Sigmoid colon (tissue), 7 donors: ENCODE measurements around the gene MON2. TPM values are rescaled to one million over a fixed set of nuclear protein-coding genes. Genes with fewer than 3 reads are reported as not detected.

Source experiments
- DNase-seq: peaks from one replicate; pipeline ENCODE4 v3.0.0-alpha.2; 2019
- H3K27ac ChIP-seq, 4 donors: fragments of 200-600 bp; sonication (generic); one replicate each; pipeline ENCODE4 v1.5.1; 2016 to 2019; ENCODE audit warnings: mild to moderate bottlenecking in 1 of 4
- H3K27me3 ChIP-seq, 3 donors: fragments of 200-600 bp; sonication (generic); one replicate each; pipeline ENCODE4 v1.5.1; 2019; ENCODE audit warnings: mild to moderate bottlenecking in 1 of 3
- H3K36me3 ChIP-seq, 4 donors: fragments of 200-600 bp; sonication (generic); one replicate each; pipeline ENCODE4 v1.5.1; 2016 to 2019
- H3K4me1 ChIP-seq, 4 donors: fragments of 200-600 bp; sonication (generic); one replicate each; pipeline ENCODE4 v1.5.1; 2017 to 2019
- H3K4me3 ChIP-seq, 4 donors: fragments of 200-600 bp; sonication (generic); one replicate each; pipeline ENCODE4 v1.5.1; 2017 to 2019; ENCODE audit warnings: mild to moderate bottlenecking in 2 of 4, moderate library complexity in 1 of 4
- H3K9me3 ChIP-seq, 4 donors: fragments of 200-600 bp in 3 of 4; sonication (generic) in 3 of 4; one replicate each; pipeline versions ENCODE4 v1.5.1 to v1.6.1; 2013 to 2019
- CTCF ChIP-seq, 4 experiments: fragments of 450-650 bp in 3 of 4; fragments of 200-600 bp in 1 of 4; IDR thresholded peaks; one replicate each; pipeline ENCODE4 v1.5.1; 2016 to 2019; ENCODE audit warnings: antibody characterized with exemption in 4 of 4, mild to moderate bottlenecking in 3 of 4, moderate library complexity in 2 of 4
- EP300 ChIP-seq, 4 donors: sonication (generic); formaldehyde crosslinking; IDR thresholded peaks; one replicate each; pipeline ENCODE4 v1.6.1; 2017; ENCODE audit warnings: antibody characterized with exemption in 4 of 4
- POLR2A ChIP-seq, 2 donors: fragments of 450-650 bp; IDR thresholded peaks; one replicate each; pipeline ENCODE4 v1.6.1; 2016; ENCODE audit warnings: antibody characterized with exemption in 2 of 2, mild to moderate bottlenecking in 2 of 2, moderate library complexity in 2 of 2
- POLR2AphosphoS5 ChIP-seq, 4 donors: sonication (generic); formaldehyde crosslinking; IDR thresholded peaks; one replicate each; pipeline ENCODE4 v1.6.1; 2017; ENCODE audit warnings: antibody characterized with exemption in 4 of 4
- WGBS, 2 donors: extraction: QIAGEN DNeasy Blood & Tissue Kit; methylation state at CpG; one replicate each; pipeline ENCODE4 v1.1.7; 2013; 5-methylcytosine and 5-hydroxymethylcytosine counted together
- intact Hi-C: fragments of 100-400 bp; cut with DNase I; formaldehyde crosslinking; loops from one replicate; pipeline ENCODE4 v1.15.1; 2023
- polyA plus RNA-seq, 3 donors: library from polyadenylated mRNA; stranded (reverse); fragments of 200-250 nt; gene quantifications; one replicate each; pipeline ENCODE4 v1.2.3, GENCODE V29; 2013
- total RNA-seq, 4 donors: library from RNA; depleted of rRNA; stranded (reverse); fragments of >200 nt; gene quantifications; one replicate each; pipeline ENCODE4 v1.1.0, GENCODE V29; 2016
- donor health status: healthy with polysubstance abuse.
- donor health status: Bipolar disorder and iron deficiency.
- donor health status: healthy.

Gene MON2
- total and polyA plus RNA-seq, 7 donors = 4.6 to 92.0 (median 57.1) TPM

GRCh38 chr12:62522984-62523383 lies 56.4 kb downstream of the MON2 start:
- Histone ChIP-seq H3K4me3 (no peak overlapping the region), H3K27ac (no peak overlapping the region), H3K4me1 (no peaks in the 10 kb centered on the region), H3K9me3 (no peaks in the 10 kb centered on the region), H3K27me3 (no peaks in the 10 kb centered on the region), H3K36me3 (peaks cover 0 to 25% (median 0%) of the 10 kb centered on the region in 4 donors)
- WGBS, 2 donors = 94 to 95% methylated on average over 2 of the region's 2 CpGs
- TF ChIP-seq EP300 (IDR thresholded peaks at IDR 0.05) = no peak
- TF ChIP-seq CTCF (IDR thresholded peaks at IDR 0.05) = no peak
- TF ChIP-seq POLR2AphosphoS5 (IDR thresholded peaks at IDR 0.05) = no peak
- no peak for TF ChIP-seq POLR2A (IDR thresholded peaks at IDR 0.05)
- DNase-seq = no peak
- intact Hi-C loops = no loop called here

- TF ChIP-seq EP300 (IDR thresholded peaks at IDR 0.05) (no peak), POLR2A (IDR thresholded peaks at IDR 0.05) (no peak), POLR2AphosphoS5 (IDR thresholded peaks at IDR 0.05) (no peak), CTCF (IDR thresholded peaks at IDR 0.05) (no peak)
- Histone ChIP-seq H3K27ac (no peak overlapping the region), H3K36me3 (peaks cover 0 to 25% (median 0%) of the 10 kb centered on the region in 4 donors), H3K27me3 (no peaks in the 10 kb centered on the region), H3K4me1 (no peaks in the 10 kb centered on the region), H3K9me3 (no peaks in the 10 kb centered on the region), H3K4me3 (no peak overlapping the region)
- WGBS, 2 donors = 45 to 77% methylated on average over 1 of the region's 1 CpG
- DNase-seq = no peak
- intact Hi-C loops = no loop called here
Measured at GRCh38 chr12:62523619-62524018, 57.0 kb downstream of the MON2 start.

GRCh38 chr12:62525271-62525670 lies 58.6 kb downstream of the MON2 start:
- H3K4me1 ChIP-seq = no peaks in the 10 kb centered on the region
- H3K27me3 ChIP-seq = no peaks in the 10 kb centered on the region
- no peak for TF ChIP-seq EP300 (IDR thresholded peaks at IDR 0.05)
- TF ChIP-seq POLR2A (IDR thresholded peaks at IDR 0.05) = no peak
- no peak for TF ChIP-seq POLR2AphosphoS5 (IDR thresholded peaks at IDR 0.05)
- no peak for TF ChIP-seq CTCF (IDR thresholded peaks at IDR 0.05)
- intact Hi-C loops = no loop called here
- DNase-seq = no peak
- H3K36me3 ChIP-seq = peaks cover 0 to 20% (median 0%) of the 10 kb centered on the region in 4 donors
- no peak overlapping the region for H3K27ac ChIP-seq
- no peaks in the 10 kb centered on the region for H3K9me3 ChIP-seq
- no peak overlapping the region for H3K4me3 ChIP-seq

- H3K36me3 ChIP-seq = peaks cover 0 to 35% (median 5%) of the 10 kb centered on the region in 4 donors
- H3K27ac ChIP-seq = no peak overlapping the region
- no peak for DNase-seq
- no peaks in the 10 kb centered on the region for H3K27me3 ChIP-seq
- WGBS, 2 donors = 84 to 89% methylated on average over 1 of the region's 1 CpG
- H3K4me1 ChIP-seq = no peaks in the 10 kb centered on the region
- intact Hi-C loops = no loop called here
- no peak overlapping the region for H3K4me3 ChIP-seq
- no peak for TF ChIP-seq CTCF (IDR thresholded peaks at IDR 0.05)
- TF ChIP-seq POLR2A (IDR thresholded peaks at IDR 0.05) = no peak
- TF ChIP-seq POLR2AphosphoS5 (IDR thresholded peaks at IDR 0.05) = no peak
- TF ChIP-seq EP300 (IDR thresholded peaks at IDR 0.05) = no peak
- no peaks in the 10 kb centered on the region for H3K9me3 ChIP-seq
Measured at GRCh38 chr12:62530596-62530995, 64.0 kb downstream of the MON2 start.

- no peaks in the 10 kb centered on the region for H3K27me3 ChIP-seq
- no peaks in the 10 kb centered on the region for H3K9me3 ChIP-seq
- H3K4me3 ChIP-seq = no peak overlapping the region
- peaks cover 0 to 2% (median under 1%) of the 10 kb centered on the region in 4 donors for H3K4me1 ChIP-seq
- TF ChIP-seq POLR2A (IDR thresholded peaks at IDR 0.05) = no peak
- TF ChIP-seq EP300 (IDR thresholded peaks at IDR 0.05) = no peak
- no peak for TF ChIP-seq CTCF (IDR thresholded peaks at IDR 0.05)
- no peak for TF ChIP-seq POLR2AphosphoS5 (IDR thresholded peaks at IDR 0.05)
- H3K36me3 ChIP-seq = peaks cover 0 to 35% (median 7%) of the 10 kb centered on the region in 4 donors
- DNase-seq = no peak
- no peak overlapping the region for H3K27ac ChIP-seq
- WGBS, 2 donors = 79 to 81% methylated on average over 3 of the region's 3 CpGs
- intact Hi-C loops = no loop called here
Measured at GRCh38 chr12:62532333-62532732, 65.7 kb downstream of the MON2 start.
